ENCODE results near the gene RIBC2. TPM values are rescaled to one million over a fixed set of nuclear protein-coding genes. Genes with fewer than 3 reads are reported as not detected.
"Not testable (repeated sequence)": the region's sequence is repeated elsewhere in the genome, so short reads cannot be mapped to it uniquely, and the experiment has no call there.

The RIBC2 gene
- polyA plus RNA-seq, 1 donor (not counting 4 experiments of a cell fraction or from before 2014, with no cell fraction given), result 0.12 TPM

- H3K9me1 ChIP-seq (ENCODE audit: control insufficient read depth, extremely low read depth, insufficient read depth, low read length), result no peaks in the 10 kb centered on the region
- no peak overlapping the region for H3K4me2 ChIP-seq (ENCODE audit: control insufficient read depth, extremely low read depth, insufficient read depth, low read depth, low read length)
- no peaks in the 10 kb centered on the region for H4K20me1 ChIP-seq (ENCODE audit: control insufficient read depth, extremely low read depth, insufficient read depth, low read length)
- DNase-seq (ENCODE audit: low read depth, low spot score) (no peak), FAIRE-seq (no peak)
- H3K4me3 ChIP-seq (ENCODE audit: control insufficient read depth in 2 of 3, extremely low read depth in 1 of 3, insufficient read depth in 2 of 3, low read depth in 1 of 3, low read length in 3 of 3), result no peak overlapping the region
- H3K27ac ChIP-seq (ENCODE audit: control insufficient read depth, insufficient read depth, low read length), result no peak overlapping the region
- H3K9me3 ChIP-seq (ENCODE audit: control insufficient read depth, low read depth, low read length), result no peaks in the 10 kb centered on the region
- TF ChIP-seq CTCF (optimal IDR thresholded peaks at IDR 0.05 in 1 of 3, IDR thresholded peaks at IDR 0.05 in 1 of 3, conservative IDR thresholded peaks at IDR 0.05 in 1 of 3; ENCODE audit: extremely low read depth in 1 of 3, insufficient read depth in 2 of 3, low read length in 3 of 3), result no peak
- TF ChIP-seq EZH2 (IDR thresholded peaks at IDR 0.05; ENCODE audit: low read length), result no peak
- dilution Hi-C loops (cut with MboI; ENCODE audit: extremely low pct_ligation_motif_present, low sequenced_read_pairs), result no loop called here
- no peaks in the 10 kb centered on the region for H3K36me3 ChIP-seq (ENCODE audit: control insufficient read depth in 2 of 2, extremely low read depth in 1 of 2, insufficient read depth in 2 of 2, low read length in 2 of 2)
- peaks cover 12% of the 10 kb centered on the region for H3K27me3 ChIP-seq (ENCODE audit: control insufficient read depth, extremely low read depth, insufficient read depth, low read length)
- H3K79me2 ChIP-seq (ENCODE audit: control insufficient read depth, insufficient read depth, low read length), result no peaks in the 10 kb centered on the region
- no peak overlapping the region for H2AFZ ChIP-seq (ENCODE audit: control insufficient read depth, low read length)
- H3K4me1 ChIP-seq (ENCODE audit: control insufficient read depth, extremely low read depth, insufficient read depth, low read length), result no peaks in the 10 kb centered on the region
- no peak overlapping the region for H3K9ac ChIP-seq (ENCODE audit: control insufficient read depth, extremely low read depth, insufficient read depth, low read length)
Measured at GRCh38 chr22:45448431-45448830, 34.9 kb downstream of the RIBC2 start.

- H3K4me1 ChIP-seq (ENCODE audit: control insufficient read depth, extremely low read depth, insufficient read depth, low read length); H3K4me3 ChIP-seq (ENCODE audit: control insufficient read depth in 2 of 3, extremely low read depth in 1 of 3, insufficient read depth in 2 of 3, low read depth in 1 of 3, low read length in 3 of 3); H3K79me2 ChIP-seq (ENCODE audit: control insufficient read depth, insufficient read depth, low read length); H3K9me1 ChIP-seq (ENCODE audit: control insufficient read depth, extremely low read depth, insufficient read depth, low read length); dilution Hi-C loops (cut with MboI; ENCODE audit: extremely low pct_ligation_motif_present, low sequenced_read_pairs); H4K20me1 ChIP-seq (ENCODE audit: control insufficient read depth, extremely low read depth, insufficient read depth, low read length); H3K4me2 ChIP-seq (ENCODE audit: control insufficient read depth, extremely low read depth, insufficient read depth, low read depth, low read length); H2AFZ ChIP-seq (ENCODE audit: control insufficient read depth, low read length); H3K9me3 ChIP-seq (ENCODE audit: control insufficient read depth, low read depth, low read length); FAIRE-seq; H3K27ac ChIP-seq (ENCODE audit: control insufficient read depth, insufficient read depth, low read length); DNase-seq (ENCODE audit: low read depth, low spot score); H3K9ac ChIP-seq (ENCODE audit: control insufficient read depth, extremely low read depth, insufficient read depth, low read length); H3K36me3 ChIP-seq (ENCODE audit: control insufficient read depth in 2 of 2, extremely low read depth in 1 of 2, insufficient read depth in 2 of 2, low read length in 2 of 2): not testable (repeated sequence)
- H3K27me3 ChIP-seq (ENCODE audit: control insufficient read depth, extremely low read depth, insufficient read depth, low read length), result peaks cover 12% of the 10 kb centered on the region
Measured at GRCh38 chr22:45449442-45449841, 35.9 kb downstream of the RIBC2 start.

- Histone ChIP-seq H3K4me2 (ENCODE audit: control insufficient read depth, extremely low read depth, insufficient read depth, low read depth, low read length) (no peak overlapping the region), H2AFZ (ENCODE audit: control insufficient read depth, low read length) (no peak overlapping the region), H3K27ac (ENCODE audit: control insufficient read depth, insufficient read depth, low read length) (no peak overlapping the region)
Measured at GRCh38 chr22:45450101-45450785, 36.8 kb downstream of the RIBC2 start.

More at GRCh38 chr22:45450101-45450785, 36.8 kb downstream of the RIBC2 start:
- Histone ChIP-seq H3K9me3 (ENCODE audit: control insufficient read depth, low read depth, low read length) (no peaks in the 10 kb centered on the region), H3K9ac (ENCODE audit: control insufficient read depth, extremely low read depth, insufficient read depth, low read length) (no peak overlapping the region), H3K36me3 (ENCODE audit: control insufficient read depth in 2 of 2, extremely low read depth in 1 of 2, insufficient read depth in 2 of 2, low read length in 2 of 2) (no peaks in the 10 kb centered on the region), H3K79me2 (ENCODE audit: control insufficient read depth, insufficient read depth, low read length) (no peaks in the 10 kb centered on the region), H4K20me1 (ENCODE audit: control insufficient read depth, extremely low read depth, insufficient read depth, low read length) (no peaks in the 10 kb centered on the region), H3K9me1 (ENCODE audit: control insufficient read depth, extremely low read depth, insufficient read depth, low read length) (no peaks in the 10 kb centered on the region), H3K4me1 (ENCODE audit: control insufficient read depth, extremely low read depth, insufficient read depth, low read length) (no peaks in the 10 kb centered on the region), H3K27me3 (ENCODE audit: control insufficient read depth, extremely low read depth, insufficient read depth, low read length) (peaks cover 12% of the 10 kb centered on the region), H3K4me3 (ENCODE audit: control insufficient read depth in 2 of 3, extremely low read depth in 1 of 3, insufficient read depth in 2 of 3, low read depth in 1 of 3, low read length in 3 of 3) (no peak overlapping the region)
- TF ChIP-seq CTCF (optimal IDR thresholded peaks at IDR 0.05 in 1 of 3, IDR thresholded peaks at IDR 0.05 in 1 of 3, conservative IDR thresholded peaks at IDR 0.05 in 1 of 3; ENCODE audit: extremely low read depth in 1 of 3, insufficient read depth in 2 of 3, low read length in 3 of 3) (no peak), EZH2 (IDR thresholded peaks at IDR 0.05; ENCODE audit: low read length) (no peak)
- dilution Hi-C loops (cut with MboI; ENCODE audit: extremely low pct_ligation_motif_present, low sequenced_read_pairs), result no loop called here
- DNase-seq (ENCODE audit: low read depth, low spot score) (no peak), FAIRE-seq (no peak)

Measured in keratinocyte (primary cell).